H1 (cell line): ENCODE data around the gene CCNI. TPM values are rescaled to one million over a fixed set of nuclear protein-coding genes. Genes with fewer than 3 reads are reported as not detected.

Source experiments
- CHD2 ChIP-seq: IDR thresholded peaks from 2 replicates; pipeline ENCODE4 v1.6.1; 2012; ENCODE audit warnings: low read length, improper control_type of control experiment
- CHD7 ChIP-seq: fragments of 300-600 bp; sonication (generic); IDR thresholded peaks from 2 replicates; pipeline ENCODE4 v1.7.1; 2012; ENCODE audit warnings: low read length, moderate library complexity, mild to moderate bottlenecking, inconsistent platforms; ENCODE audit not compliant: insufficient replicate concordance
- EGR1 ChIP-seq: IDR thresholded peaks from 2 replicates; pipeline ENCODE4 v1.6.1; 2011; ENCODE audit warnings: low read depth, low read length, borderline replicate concordance
- KDM4A ChIP-seq: IDR thresholded peaks from one replicate; pipeline ENCODE4 v1.7.1; 2012; ENCODE audit warnings: low read depth, mild to moderate bottlenecking, moderate library complexity, low read length, inconsistent platforms; ENCODE audit not compliant: severe bottlenecking
- RAD21 ChIP-seq, 2 experiments: IDR thresholded peaks in 1 of 2; conservative IDR thresholded peaks in 1 of 2; 2 replicates each; pipeline ENCODE4 v1.6.1; 2011; ENCODE audit warnings: low read depth in 2 of 2, low read length in 2 of 2, improper control_type of control experiment in 1 of 2, inconsistent platforms in 1 of 2, mild to moderate bottlenecking in 1 of 2, moderate library complexity in 1 of 2
- TAF7 ChIP-seq: optimal IDR thresholded peaks from 2 replicates; pipeline ENCODE3; 2011; ENCODE audit warnings: low read depth, mild to moderate bottlenecking, inconsistent platforms, low read length, moderate library complexity, borderline replicate concordance
- YY1 ChIP-seq: IDR thresholded peaks from 2 replicates; pipeline ENCODE4 v1.6.1; 2011; ENCODE audit warnings: low read depth, mild to moderate bottlenecking, low read length
- polyA plus RNA-seq, 7 experiments: library from polyadenylated mRNA; depleted of rRNA in 3 of 7; stranded (reverse) in 5 of 7; unstranded in 2 of 7; fragments of >200 nt in 5 of 7; fragments of 200-250 nt in 2 of 7; gene quantifications; 1 replicate in 5 of 7; 2 replicates in 1 of 7; 4 replicates in 1 of 7; pipeline versions ENCODE4 v1.2.1 to v1.2.3, GENCODE V29; 2011 to 2013; ENCODE audit warnings: missing spikeins in 2 of 7, mixed read lengths in 2 of 7
- total RNA-seq: library from RNA; stranded (reverse); fragmentation: NEBNext Ultra II Directional; extraction: Animal tissue kit (Norgen Biotek cat#: 25700); gene quantifications from 2 replicates; pipeline ENCODE4 v1.2.1, GENCODE V29; 2021
- TF ChIP-seq, protein P1 (sequence below): IDR thresholded peaks from 2 replicates; pipeline ENCODE4 v1.6.1; 2012; ENCODE audit warnings: inconsistent platforms

Gene CCNI
- total and polyA plus RNA-seq, 2 of the 8 experiments (the other 6 are each of a cell fraction or from before 2014, with no cell fraction given) = 97.8 to 234 TPM

- no peak for TF ChIP-seq CHD7
- no peak for TF ChIP-seq YY1
- peak; percentile 95 for TF ChIP-seq CHD2
- peak; percentile 78 for TF ChIP-seq TAF7
- no peak for TF ChIP-seq RAD21 (IDR thresholded peaks at IDR 0.05 in 1 of 2, conservative IDR thresholded peaks at IDR 0.05 in 1 of 2; ENCODE audit: low read depth in 2 of 2, low read length in 2 of 2)
- TF ChIP-seq, protein P1, sequence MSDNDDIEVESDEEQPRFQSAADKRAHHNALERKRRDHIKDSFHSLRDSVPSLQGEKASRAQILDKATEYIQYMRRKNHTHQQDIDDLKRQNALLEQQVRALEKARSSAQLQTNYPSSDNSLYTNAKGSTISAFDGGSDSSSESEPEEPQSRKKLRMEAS = 0 out of 2 replicates have a peak, but pooled peaks have one; percentile 25
- TF ChIP-seq KDM4A = peak; percentile 92
- TF ChIP-seq EGR1 = no peak; the same call in 1 of the 2 replicates
Observed at GRCh38 chr4:77075869-77076799, at the start of gene CCNI (continued).
